Heart left ventricle (tissue), 16 donors: ENCODE measurements around the gene TAF10. TPM values are rescaled to one million over a fixed set of nuclear protein-coding genes. Genes with fewer than 3 reads are reported as not detected.

Source experiments
- ATAC-seq, 4 donors: fragments of 200-7000 bp; cut with Tn5 transposase; one replicate each; pipeline ENCODE4 v1.9.1; 2020 to 2022; ENCODE audit warnings: moderate library complexity in 4 of 4, mild to moderate bottlenecking in 3 of 4, moderate number of reproducible peaks in 1 of 4
- DNase-seq, 5 donors: peaks; one replicate each; pipeline ENCODE4 v3.0.0-alpha.2; 2020
- H3K27ac ChIP-seq, 12 donors: fragments of 200-600 bp; sonication (generic) in 4 of 12; one replicate each; pipeline versions ENCODE4 v1.5.0 to v1.8.0; 2016 to 2022; ENCODE audit warnings: mild to moderate bottlenecking in 2 of 12
- H3K27me3 ChIP-seq, 9 donors: fragments of 200-600 bp; sonication (generic) in 2 of 9; one replicate each; pipeline versions ENCODE4 v1.5.1 to v1.8.0; 2016 to 2022; ENCODE audit warnings: mild to moderate bottlenecking in 3 of 9
- H3K36me3 ChIP-seq, 9 donors: fragments of 200-600 bp; sonication (generic) in 2 of 9; one replicate each; pipeline versions ENCODE4 v1.5.0 to v1.8.0; 2018 to 2022; ENCODE audit warnings: mild to moderate bottlenecking in 2 of 9
- H3K4me1 ChIP-seq, 12 donors: fragments of 200-600 bp; sonication (generic) in 4 of 12; one replicate each; pipeline versions ENCODE4 v1.5.0 to v1.8.0; 2016 to 2022; ENCODE audit warnings: mild to moderate bottlenecking in 3 of 12
- H3K4me3 ChIP-seq, 12 donors: fragments of 200-600 bp; sonication (generic) in 4 of 12; one replicate each; pipeline versions ENCODE4 v1.5.0 to v1.8.0; 2017 to 2022; ENCODE audit warnings: mild to moderate bottlenecking in 9 of 12, moderate library complexity in 4 of 12
- H3K9me3 ChIP-seq, 12 donors: fragments of 200-600 bp; sonication (generic) in 4 of 12; one replicate each; pipeline versions ENCODE4 v1.5.0 to v1.8.0; 2016 to 2022; ENCODE audit warnings: mild to moderate bottlenecking in 1 of 12
- POLR2A ChIP-seq, 2 donors: fragments of 450-650 bp; IDR thresholded peaks; one replicate each; pipeline ENCODE4 v1.6.1; 2017; ENCODE audit warnings: antibody characterized with exemption in 2 of 2, mild to moderate bottlenecking in 2 of 2, moderate library complexity in 2 of 2
- WGBS, 4 donors: extraction: QIAGEN DNeasy Blood & Tissue Kit in 2 of 4; methylation state at CpG; one replicate each; pipeline versions ENCODE4 v1.1.5 to v1.1.7; 2013 to 2018; 5-methylcytosine and 5-hydroxymethylcytosine counted together
- intact Hi-C, 10 donors: fragments of 100-400 bp; cut with DNase I; formaldehyde crosslinking; loops; one replicate each; pipeline versions ENCODE4 v1.11.1 to v1.14.2; 2022
- polyA plus RNA-seq, 2 donors: library from polyadenylated mRNA; stranded (reverse); fragments of 200-250 nt; gene quantifications; one replicate each; pipeline ENCODE4 v1.2.3, GENCODE V29; 2013
- total RNA-seq, 9 donors: library from RNA; depleted of rRNA in 2 of 9; stranded (reverse); fragments of >200 nt in 2 of 9; fragmentation: NEBNext Ultra II Directional in 3 of 9; extraction: Animal tissue kit (Norgen Biotek cat#: 25700) in 3 of 9; gene quantifications; one replicate each; pipeline versions ENCODE4 v1.1.0 to v1.2.4, GENCODE V29; 2016 to 2023
- TF ChIP-seq, protein P1 (sequence below), 12 donors: fragments of 200-600 bp; sonication (generic) in 4 of 12; IDR thresholded peaks; one replicate each; pipeline versions ENCODE4 v1.5.0 to v1.8.0; 2018 to 2022; ENCODE audit warnings: antibody characterized with exemption in 12 of 12, mild to moderate bottlenecking in 5 of 12
- donor health status: ischemic (EF 13 %, LVEDD 7.1; RV severe dilation, severe dysfunction).
- donor health status: healthy with polysubstance abuse.
- donor health status: DM: no; HTN: yes; CAD: no.
- donor health status: DM: no; HTN: no; CAD: no.
- donor health status: ischemic (EF 25% LVEDD 6.9; RV normal size, moderate dysfunction).
- donor health status: ischemic (EF 25% LVEDD 5.7; RV mildly dilated, moderate dysfunction).
- donor health status: healthy.
- donor health status: DM: yes; HTN: yes; CAD: no.
- donor health status: ischemic (EF 35%, LVEDD 5.7; RV mildly dilated, moderate dysfunction).
- donor health status: nonischemic (EF 11% LVEDD 7.7; RV severe dilation, severe dysfunction).
- donor health status: DM: yes; HTN: yes; CAD: no.
- donor health status: PGD.
- donor health status: ischemic (EF 29% LVEDD 5.4; RV normal size, mild dysfunction).
- donor health status: nonischemic (EF 23%, LVEDD 6.1; RV moderate dilation, normal function).

Gene TAF10
- total and polyA plus RNA-seq, 11 donors: 42.3 to 155 (median 99.0) TPM

DNA sequence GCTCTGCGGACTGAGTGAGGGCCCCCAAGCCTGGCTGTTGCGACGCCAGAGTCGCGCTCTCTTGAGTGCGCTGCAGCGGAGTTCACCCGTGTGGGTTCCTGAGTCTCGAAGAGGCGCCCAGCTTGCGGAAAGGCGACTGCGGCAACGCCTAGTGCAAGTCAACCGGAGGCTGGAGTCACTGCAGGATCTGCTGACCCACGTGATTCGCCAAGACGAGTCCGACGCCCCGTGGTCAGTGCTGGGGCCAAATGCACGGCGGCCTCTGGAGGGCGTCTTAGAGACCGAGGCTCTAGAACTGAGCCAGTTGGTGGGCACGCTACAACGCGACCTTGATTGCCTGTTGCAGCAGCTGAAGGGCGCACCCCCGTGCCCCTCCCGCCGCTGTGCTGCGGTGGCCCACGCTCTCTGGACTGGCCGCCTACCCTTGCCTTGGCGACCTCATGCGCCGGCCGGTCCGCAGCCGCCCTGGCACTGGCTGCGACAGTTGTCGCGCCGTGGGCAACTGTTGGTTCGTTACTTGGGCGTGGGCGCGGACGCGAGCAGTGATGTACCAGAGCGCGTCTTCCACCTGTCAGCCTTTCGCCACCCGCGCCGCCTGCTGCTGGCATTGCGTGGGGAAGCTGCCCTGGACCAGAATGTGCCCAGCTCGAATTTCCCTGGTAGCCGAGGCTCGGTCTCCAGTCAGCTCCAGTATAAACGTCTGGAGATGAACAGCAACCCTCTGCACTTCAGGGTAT lies 41.2 kb downstream of the TAF10 start:
- Histone ChIP-seq H3K4me3 (peak overlapping the region in 6 of 12 donors; percentile 15 to 36 (median 24)), H3K36me3 (peaks cover 0 to 5% (median 0%) of the 10 kb centered on the region in 9 donors), H3K27ac (no peak overlapping the region), H3K4me1 (peaks cover 0 to 24% (median 10%) of the 10 kb centered on the region in 12 donors), H3K27me3 (no peaks in the 10 kb centered on the region), H3K9me3 (no peaks in the 10 kb centered on the region)
- ATAC-seq (peak in 1 of 4 donors; percentile 4), DNase-seq (no peak)
- intact Hi-C loops: loop anchor here in 1 of 10 donors (1.0 kb wide), 1 partner anchor 30 kb away; no protein-coding TSS in a partner anchor
- TF ChIP-seq, protein P1, sequence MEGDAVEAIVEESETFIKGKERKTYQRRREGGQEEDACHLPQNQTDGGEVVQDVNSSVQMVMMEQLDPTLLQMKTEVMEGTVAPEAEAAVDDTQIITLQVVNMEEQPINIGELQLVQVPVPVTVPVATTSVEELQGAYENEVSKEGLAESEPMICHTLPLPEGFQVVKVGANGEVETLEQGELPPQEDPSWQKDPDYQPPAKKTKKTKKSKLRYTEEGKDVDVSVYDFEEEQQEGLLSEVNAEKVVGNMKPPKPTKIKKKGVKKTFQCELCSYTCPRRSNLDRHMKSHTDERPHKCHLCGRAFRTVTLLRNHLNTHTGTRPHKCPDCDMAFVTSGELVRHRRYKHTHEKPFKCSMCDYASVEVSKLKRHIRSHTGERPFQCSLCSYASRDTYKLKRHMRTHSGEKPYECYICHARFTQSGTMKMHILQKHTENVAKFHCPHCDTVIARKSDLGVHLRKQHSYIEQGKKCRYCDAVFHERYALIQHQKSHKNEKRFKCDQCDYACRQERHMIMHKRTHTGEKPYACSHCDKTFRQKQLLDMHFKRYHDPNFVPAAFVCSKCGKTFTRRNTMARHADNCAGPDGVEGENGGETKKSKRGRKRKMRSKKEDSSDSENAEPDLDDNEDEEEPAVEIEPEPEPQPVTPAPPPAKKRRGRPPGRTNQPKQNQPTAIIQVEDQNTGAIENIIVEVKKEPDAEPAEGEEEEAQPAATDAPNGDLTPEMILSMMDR (IDR thresholded peaks at IDR 0.05): peak in 1 of 12 donors; percentile 8
- no peak for TF ChIP-seq POLR2A (IDR thresholded peaks at IDR 0.05)
- 70 to 82% (median 80%) methylated on average over 36 to 62 of the region's 62 CpGs for WGBS, 4 donors

DNA sequence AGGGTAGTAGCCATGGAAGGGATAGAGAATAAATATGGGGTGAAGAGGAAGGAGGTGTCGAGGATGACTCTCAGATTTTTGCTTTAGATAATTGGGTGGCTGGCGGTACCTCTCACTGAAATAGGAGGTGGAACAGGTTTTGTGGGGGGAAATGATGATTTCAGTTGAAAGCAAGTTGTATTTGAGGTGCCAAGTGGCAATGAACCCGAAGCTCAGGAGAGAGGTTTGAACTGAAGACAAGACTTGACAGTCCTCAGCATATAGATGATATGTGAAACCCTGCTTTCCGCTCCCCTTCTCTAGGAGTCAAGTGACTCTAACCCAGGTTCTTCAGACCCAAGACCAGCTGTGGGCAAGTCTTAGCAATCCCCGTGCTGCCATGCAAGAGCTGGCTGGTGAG lies 42.3 kb downstream of the TAF10 start:
- 86 to 98% (median 89%) methylated on average over 5 of the region's 5 CpGs for WGBS, 4 donors
- H3K4me1 ChIP-seq: peaks cover 0 to 24% (median 9%) of the 10 kb centered on the region in 12 donors
- no peak for ATAC-seq
- intact Hi-C loops: no loop called here
- TF ChIP-seq, protein P1 (IDR thresholded peaks at IDR 0.05): no peak
- no peak overlapping the region for H3K27ac ChIP-seq
- no peak for DNase-seq
- no peaks in the 10 kb centered on the region for H3K9me3 ChIP-seq
- H3K4me3 ChIP-seq: no peak overlapping the region
- H3K27me3 ChIP-seq: no peaks in the 10 kb centered on the region
- peaks cover 0 to 5% (median 0%) of the 10 kb centered on the region in 9 donors for H3K36me3 ChIP-seq

DNA sequence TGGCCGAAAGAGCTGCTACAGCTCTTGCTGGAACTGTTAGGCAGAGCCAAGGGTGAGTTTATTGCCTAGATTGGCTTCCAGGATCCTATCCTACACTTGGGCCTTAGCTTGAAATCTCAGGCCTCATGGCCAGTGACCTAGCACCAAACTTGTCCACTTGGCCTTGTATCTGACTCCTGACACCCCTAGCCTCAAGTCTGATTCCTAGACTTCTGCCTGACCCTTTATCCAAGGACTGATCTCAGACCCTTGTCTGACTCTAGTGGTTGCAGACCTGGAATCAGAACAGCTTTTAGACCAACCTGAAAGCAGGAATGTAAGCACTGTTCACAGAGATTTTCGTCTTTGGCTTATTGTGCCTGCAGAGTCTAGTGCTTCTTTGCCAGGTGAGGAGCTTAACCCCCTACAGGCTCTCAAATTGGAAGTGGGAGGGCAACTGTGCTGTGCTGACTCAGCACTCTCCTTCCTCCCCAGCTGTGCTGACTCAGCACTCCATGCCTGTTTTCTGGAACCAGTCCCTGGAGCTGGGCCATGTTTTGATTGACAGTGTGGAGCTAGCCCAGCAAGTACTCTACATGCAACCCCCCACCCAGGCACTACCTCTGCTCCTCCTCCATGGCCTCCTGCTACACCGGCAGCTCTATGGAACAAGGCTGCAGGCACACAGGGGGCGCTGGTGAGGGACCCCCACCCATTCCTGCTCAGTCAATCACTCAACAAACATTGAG lies 43.7 kb downstream of the TAF10 start:
- intact Hi-C loops: no loop called here
- TF ChIP-seq, protein P1 (IDR thresholded peaks at IDR 0.05): no peak
- no peak for TF ChIP-seq POLR2A (IDR thresholded peaks at IDR 0.05)
- H3K27me3 ChIP-seq: no peaks in the 10 kb centered on the region
- H3K36me3 ChIP-seq: peaks cover 0 to 6% (median 0%) of the 10 kb centered on the region in 9 donors
- no peak overlapping the region for H3K4me3 ChIP-seq
- H3K27ac ChIP-seq: no peak overlapping the region
- ATAC-seq: peak; percentile 25 to 63 (median 50)
- 50 to 65% (median 59%) methylated on average over 4 of the region's 4 CpGs for WGBS, 4 donors
- H3K4me1 ChIP-seq: peaks cover 0 to 24% (median 9%) of the 10 kb centered on the region in 12 donors
- peak in 4 of 5 donors; percentile 55 to 82 (median 59) for DNase-seq
- H3K9me3 ChIP-seq: no peaks in the 10 kb centered on the region

DNA sequence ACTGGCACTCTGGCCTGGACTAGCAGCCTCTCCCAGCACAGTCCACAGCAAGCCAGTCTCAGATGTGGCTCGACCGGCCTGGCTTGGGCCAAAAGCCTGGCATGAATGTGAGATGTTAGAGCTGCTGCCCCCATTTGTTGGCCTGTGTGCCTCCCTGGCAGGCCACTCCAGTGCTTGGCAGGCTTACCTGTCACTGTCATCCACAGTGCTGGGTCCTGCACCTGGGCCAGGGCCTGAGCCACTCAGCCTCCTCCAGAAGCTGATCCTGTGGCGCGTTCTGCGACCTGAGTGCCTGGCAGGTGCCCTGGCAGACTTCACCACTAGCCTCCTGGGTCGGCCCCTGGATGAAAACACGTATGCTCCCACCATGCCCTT lies 44.7 kb downstream of the TAF10 start:
- Histone ChIP-seq H3K36me3 (peaks cover 0 to 12% (median 0%) of the 10 kb centered on the region in 9 donors), H3K27me3 (no peaks in the 10 kb centered on the region), H3K27ac (peak overlapping the region in 1 of 12 donors; percentile 33), H3K4me3 (no peak overlapping the region), H3K4me1 (peaks cover 0 to 24% (median 9%) of the 10 kb centered on the region in 12 donors), H3K9me3 (no peaks in the 10 kb centered on the region)
- 63 to 79% (median 66%) methylated on average over 5 to 7 of the region's 7 CpGs for WGBS, 4 donors
- TF ChIP-seq, protein P1 (IDR thresholded peaks at IDR 0.05): no peak
- no peak for TF ChIP-seq POLR2A (IDR thresholded peaks at IDR 0.05)
- no peak for DNase-seq
- intact Hi-C loops: no loop called here
- ATAC-seq: peak; percentile 5 to 39 (median 25)
